Peyer's patch (tissue), 4 donors: ENCODE measurements around the gene NRDE2. TPM values are rescaled to one million over a fixed set of nuclear protein-coding genes. Genes with fewer than 3 reads are reported as not detected.
A peak's percentile ranks its signal among the peaks of the same experiment; 100 is the strongest.

Source experiments
- DNase-seq, 3 donors: peaks; one replicate each; pipeline ENCODE4 v3.0.0-alpha.2; 2017 to 2019
- H3K27ac ChIP-seq, 4 donors: fragments of 200-600 bp; sonication (generic); one replicate each; pipeline ENCODE4 v1.5.1; 2016 to 2019
- H3K27me3 ChIP-seq, 2 donors: fragments of 200-600 bp; sonication (generic); one replicate each; pipeline ENCODE4 v1.5.1; 2019
- H3K36me3 ChIP-seq, 3 donors: fragments of 200-600 bp; sonication (generic); one replicate each; pipeline ENCODE4 v1.5.1; 2016 to 2019
- H3K4me1 ChIP-seq, 4 donors: fragments of 200-600 bp; sonication (generic); one replicate each; pipeline ENCODE4 v1.5.1; 2016 to 2019
- H3K4me3 ChIP-seq, 4 donors: fragments of 200-600 bp; sonication (generic); 1 replicate in 3 of 4; 2 replicates in 1 of 4; pipeline ENCODE4 v1.5.1; 2016 to 2019; ENCODE audit warnings: mild to moderate bottlenecking in 1 of 4
- H3K9me3 ChIP-seq, 4 donors: fragments of 200-600 bp; sonication (generic); one replicate each; pipeline ENCODE4 v1.5.1; 2016 to 2019; ENCODE audit warnings: mild to moderate bottlenecking in 1 of 4
- CTCF ChIP-seq, 6 experiments: fragments of 450-650 bp in 4 of 6; fragments of 200-600 bp in 2 of 6; sonication (generic) in 1 of 6; IDR thresholded peaks; one replicate each; pipeline ENCODE4 v1.5.1; 2017 to 2019; ENCODE audit warnings: antibody characterized with exemption in 6 of 6, mild to moderate bottlenecking in 3 of 6, moderate library complexity in 1 of 6
- POLR2A ChIP-seq, 2 donors: fragments of 450-650 bp; IDR thresholded peaks; one replicate each; pipeline ENCODE4 v1.5.1; 2017; ENCODE audit warnings: antibody characterized with exemption in 2 of 2, mild to moderate bottlenecking in 2 of 2, moderate library complexity in 2 of 2
- total RNA-seq, 4 donors: library from RNA; depleted of rRNA; stranded (reverse); fragments of >200 nt; gene quantifications; one replicate each; pipeline ENCODE4 v1.1.0, GENCODE V29; 2016

NRDE2 gene
- total RNA-seq, 4 donors from 2014 or later, result 28.2 to 47.0 (median 41.5) TPM

GRCh38 chr14:90319173-90319572, 12.6 kb downstream of the NRDE2 start:
- Histone ChIP-seq H3K36me3 (peaks cover 0 to 30% (median 0%) of the 10 kb centered on the region in 3 donors), H3K4me3 (no peak overlapping the region), H3K4me1 (peaks cover 0 to 10% (median 0%) of the 10 kb centered on the region in 4 donors), H3K27me3 (no peaks in the 10 kb centered on the region), H3K9me3 (no peaks in the 10 kb centered on the region), H3K27ac (no peak overlapping the region)
- TF ChIP-seq CTCF (IDR thresholded peaks at IDR 0.05) (no peak), POLR2A (IDR thresholded peaks at IDR 0.05) (no peak)
- no peak for DNase-seq

GRCh38 chr14:90318016-90318415, 13.7 kb downstream of the NRDE2 start:
- Histone ChIP-seq H3K36me3 (peaks cover 0 to 36% (median 0%) of the 10 kb centered on the region in 3 donors), H3K27ac (no peak overlapping the region), H3K9me3 (no peaks in the 10 kb centered on the region), H3K4me3 (no peak overlapping the region), H3K4me1 (peaks cover 0 to 10% (median 0%) of the 10 kb centered on the region in 4 donors), H3K27me3 (no peaks in the 10 kb centered on the region)
- TF ChIP-seq CTCF (IDR thresholded peaks at IDR 0.05) (no peak), POLR2A (IDR thresholded peaks at IDR 0.05) (no peak)
- DNase-seq, result no peak

DNA sequence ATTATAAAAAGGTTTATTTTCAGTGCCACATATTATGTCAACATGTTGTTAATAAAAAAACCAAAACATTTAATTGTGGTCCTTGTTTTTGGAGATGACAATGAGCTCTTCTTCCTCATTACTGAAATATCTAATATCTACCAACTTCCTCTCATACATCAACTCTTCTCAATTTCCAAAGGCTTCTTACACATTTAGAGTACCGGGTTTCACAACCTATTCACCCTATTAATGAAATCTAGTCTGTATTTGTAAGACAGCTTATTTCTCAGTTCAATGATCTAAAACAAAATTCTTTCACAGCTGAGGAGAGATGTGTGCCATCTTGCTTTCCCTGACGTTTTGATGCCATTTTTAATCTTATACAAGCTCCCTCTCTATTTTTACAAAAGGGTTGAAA, 14.5 kb downstream of the NRDE2 start:
- H3K36me3 ChIP-seq, result peaks cover 0 to 42% (median 0%) of the 10 kb centered on the region in 3 donors
- DNase-seq, result no peak
- TF ChIP-seq POLR2A (IDR thresholded peaks at IDR 0.05), result no peak
- TF ChIP-seq CTCF (IDR thresholded peaks at IDR 0.05), result no peak
- H3K4me1 ChIP-seq, result peaks cover 0 to 9% (median 0%) of the 10 kb centered on the region in 4 donors
- no peak overlapping the region for H3K27ac ChIP-seq
- H3K4me3 ChIP-seq, result no peak overlapping the region
- no peaks in the 10 kb centered on the region for H3K27me3 ChIP-seq
- H3K9me3 ChIP-seq, result no peaks in the 10 kb centered on the region

- no peak overlapping the region for H3K4me3 ChIP-seq
- H3K9me3 ChIP-seq, result no peaks in the 10 kb centered on the region
- H3K4me1 ChIP-seq, result no peaks in the 10 kb centered on the region
- H3K36me3 ChIP-seq, result peaks cover 0 to 64% (median 0%) of the 10 kb centered on the region in 3 donors
- H3K27me3 ChIP-seq, result no peaks in the 10 kb centered on the region
- DNase-seq, result no peak
- no peak overlapping the region for H3K27ac ChIP-seq
- TF ChIP-seq CTCF (IDR thresholded peaks at IDR 0.05) (no peak), POLR2A (IDR thresholded peaks at IDR 0.05) (no peak)
These were observed 23.2 kb downstream of the NRDE2 start for GRCh38 chr14:90308561-90308960.

GRCh38 chr14:90305176-90305601, 26.6 kb downstream of the NRDE2 start:
- DNase-seq, result no peak
- Histone ChIP-seq H3K4me3 (no peak overlapping the region), H3K36me3 (peaks cover 0 to 49% (median 0%) of the 10 kb centered on the region in 3 donors), H3K4me1 (peaks cover 0 to 15% (median 3%) of the 10 kb centered on the region in 4 donors), H3K27ac (no peak overlapping the region), H3K27me3 (no peaks in the 10 kb centered on the region), H3K9me3 (no peaks in the 10 kb centered on the region)
- TF ChIP-seq CTCF (IDR thresholded peaks at IDR 0.05), result no peak
- TF ChIP-seq POLR2A (IDR thresholded peaks at IDR 0.05), result no peak

DNA sequence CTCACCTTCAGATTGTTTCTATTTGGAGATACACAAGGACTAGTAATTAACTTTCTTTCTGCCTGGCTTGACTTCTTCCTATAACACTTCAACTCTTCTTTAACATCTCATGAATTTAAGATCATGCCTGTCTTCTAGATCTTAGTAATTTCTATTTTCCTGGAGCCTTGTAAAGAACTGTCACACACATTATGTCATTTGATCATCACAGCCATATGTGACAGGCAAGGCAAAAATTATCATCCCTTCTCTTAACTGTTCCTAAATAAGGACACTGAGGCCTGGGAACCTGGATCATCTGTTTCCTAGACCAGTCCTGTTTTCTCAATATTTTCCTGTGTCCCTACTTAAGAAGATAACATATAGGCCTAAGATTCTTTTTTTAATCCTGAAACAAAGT, 27.2 kb downstream of the NRDE2 start:
- H3K36me3 ChIP-seq, result peaks cover 0 to 46% (median 0%) of the 10 kb centered on the region in 3 donors
- peaks cover 0 to 15% (median 3%) of the 10 kb centered on the region in 4 donors for H3K4me1 ChIP-seq
- DNase-seq, result no peak
- H3K9me3 ChIP-seq, result no peaks in the 10 kb centered on the region
- TF ChIP-seq POLR2A (IDR thresholded peaks at IDR 0.05) (no peak), CTCF (IDR thresholded peaks at IDR 0.05) (no peak)
- H3K27ac ChIP-seq, result peak overlapping the region in 1 of 4 donors; percentile 73
- H3K4me3 ChIP-seq, result no peak overlapping the region
- no peaks in the 10 kb centered on the region for H3K27me3 ChIP-seq
